ENCODE measurements around the gene MPHOSPH6.
"Not testable (repeated sequence)": the region's sequence is repeated elsewhere in the genome, so short reads cannot be mapped to it uniquely, and the experiment has no call there.

The MPHOSPH6 gene

GRCh38 chr16:82118749-82119148 lies 51.3 kb downstream of the MPHOSPH6 start:
- DNase-seq (ENCODE audit: low spot score): no peak

GRCh38 chr16:82116535-82116934 lies 53.5 kb downstream of the MPHOSPH6 start:
- no peak for DNase-seq (ENCODE audit: low spot score)

- no peak for DNase-seq (ENCODE audit: low spot score)
Observed at GRCh38 chr16:82113741-82114140, 56.3 kb downstream of the MPHOSPH6 start.

GRCh38 chr16:82111944-82112343 lies 58.1 kb downstream of the MPHOSPH6 start:
- no peak for DNase-seq (ENCODE audit: low spot score)

- not testable (repeated sequence) for DNase-seq (ENCODE audit: low spot score)
Observed at GRCh38 chr16:82109266-82109665, 60.8 kb downstream of the MPHOSPH6 start.

GRCh38 chr16:82108774-82109173 lies 61.2 kb downstream of the MPHOSPH6 start:
- no peak for DNase-seq (ENCODE audit: low spot score)

- no peak for DNase-seq (ENCODE audit: low spot score)
Observed at GRCh38 chr16:82108100-82108499, 61.9 kb downstream of the MPHOSPH6 start.

GRCh38 chr16:82105107-82105506 lies 64.9 kb downstream of the MPHOSPH6 start:
- no peak for DNase-seq (ENCODE audit: low spot score)
